GM21367 (cell line): ENCODE results near the gene NAV2.
"Not testable (repeated sequence)": the region's sequence is repeated elsewhere in the genome, so short reads cannot be mapped to it uniquely, and the experiment has no call there.

Experiments
- ATAC-seq: cut with Tn5 transposase; IDR thresholded peaks from one replicate; pipeline ENCODE4 v1.9.1; 2021; ENCODE audit not compliant: unreplicated experiment

NAV2 gene

GRCh38 chr11:19917069-19917468 is 204.4 kb downstream of the NAV2 start:
- no peak for ATAC-seq

- ATAC-seq = no peak
These were observed 205.8 kb downstream of the NAV2 start for GRCh38 chr11:19918302-19919049.

- ATAC-seq = no peak
These were observed 206.5 kb downstream of the NAV2 start for GRCh38 chr11:19919050-19919561.

DNA sequence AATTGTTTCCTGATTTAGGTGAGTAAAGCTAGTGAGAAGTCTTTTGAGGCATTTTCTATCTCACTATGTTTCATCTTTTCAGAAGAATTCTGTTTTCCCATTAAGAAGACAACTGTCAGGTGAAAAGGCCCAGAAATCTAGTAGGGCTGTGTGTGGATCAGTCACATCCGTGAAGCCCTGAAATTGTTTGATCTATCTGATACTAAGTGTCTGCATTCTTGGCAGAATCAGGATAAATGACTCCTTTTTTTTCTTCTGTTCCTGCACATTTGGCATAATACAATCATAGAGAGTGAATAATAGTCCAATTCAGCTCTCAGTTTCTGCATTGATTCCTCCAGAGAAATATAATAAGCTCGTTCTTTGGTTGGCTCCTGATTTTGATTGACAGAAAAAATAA is 208.3 kb downstream of the NAV2 start:
- ATAC-seq = no peak

DNA sequence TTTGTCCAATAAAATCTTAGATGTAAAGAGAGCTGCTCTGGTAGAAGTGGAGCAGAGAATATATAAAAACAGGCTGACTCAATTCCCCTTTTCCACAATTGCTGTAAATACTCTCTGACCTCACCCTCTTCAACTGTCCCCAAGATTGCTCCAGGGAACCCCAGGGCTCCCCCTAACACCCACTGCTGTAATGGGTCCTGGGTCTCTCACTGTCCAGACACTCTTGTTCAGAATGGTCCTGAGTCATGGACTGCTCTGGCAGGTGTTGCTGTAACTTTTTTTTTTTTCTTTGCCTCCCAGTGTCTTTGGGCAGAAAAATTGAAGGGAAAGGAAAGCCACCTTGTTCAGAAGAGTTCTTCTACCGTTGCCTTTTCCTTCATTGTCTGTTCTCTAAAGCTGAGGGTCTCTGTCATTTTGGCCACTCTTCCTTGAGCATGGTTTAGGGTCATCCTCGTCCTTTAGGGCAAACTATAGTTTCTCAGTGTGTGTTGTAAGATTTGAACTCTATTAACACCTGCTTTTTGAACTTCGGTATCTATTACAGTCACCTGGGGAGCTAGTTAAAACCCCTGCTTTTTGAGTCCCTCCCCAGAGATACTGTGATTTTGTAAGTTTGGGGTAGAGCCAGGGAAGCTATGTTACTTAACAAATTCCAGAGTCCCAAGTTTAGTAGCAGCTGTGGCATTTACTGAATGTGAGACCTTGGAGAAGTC is 209.5 kb downstream of the NAV2 start:
- no peak for ATAC-seq

- ATAC-seq = no peak
These were observed 210.0 kb downstream of the NAV2 start for GRCh38 chr11:19922689-19923035.

GRCh38 chr11:19923626-19924025 is 211.0 kb downstream of the NAV2 start:
- ATAC-seq = no peak

- no peak for ATAC-seq
These were observed 211.7 kb downstream of the NAV2 start for GRCh38 chr11:19924311-19924710.

GRCh38 chr11:19924716-19925115 is 212.1 kb downstream of the NAV2 start:
- ATAC-seq = no peak

DNA sequence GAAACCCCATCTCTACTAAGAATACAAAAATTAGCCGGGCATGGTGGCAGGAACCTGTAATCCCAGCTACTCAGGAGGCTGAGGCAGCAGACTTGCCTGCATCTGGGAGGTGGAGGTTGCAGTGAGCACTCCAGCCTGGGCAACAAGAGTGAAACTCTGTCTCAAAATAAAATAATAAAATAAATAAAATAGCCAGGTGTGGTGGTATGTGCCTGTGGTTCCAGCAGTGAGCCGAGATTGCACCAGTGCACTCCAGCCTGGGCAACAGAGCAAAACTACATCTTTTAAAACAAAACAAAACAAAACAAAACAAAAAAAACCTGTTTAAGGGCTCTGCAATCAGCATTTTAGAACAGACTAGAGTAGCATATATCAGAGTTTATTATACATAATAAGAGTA is 214.8 kb downstream of the NAV2 start:
- not testable (repeated sequence) for ATAC-seq

GRCh38 chr11:19929147-19929546 is 216.5 kb downstream of the NAV2 start:
- ATAC-seq = no peak

- no peak for ATAC-seq
These were observed 217.0 kb downstream of the NAV2 start for GRCh38 chr11:19929655-19930054.

DNA sequence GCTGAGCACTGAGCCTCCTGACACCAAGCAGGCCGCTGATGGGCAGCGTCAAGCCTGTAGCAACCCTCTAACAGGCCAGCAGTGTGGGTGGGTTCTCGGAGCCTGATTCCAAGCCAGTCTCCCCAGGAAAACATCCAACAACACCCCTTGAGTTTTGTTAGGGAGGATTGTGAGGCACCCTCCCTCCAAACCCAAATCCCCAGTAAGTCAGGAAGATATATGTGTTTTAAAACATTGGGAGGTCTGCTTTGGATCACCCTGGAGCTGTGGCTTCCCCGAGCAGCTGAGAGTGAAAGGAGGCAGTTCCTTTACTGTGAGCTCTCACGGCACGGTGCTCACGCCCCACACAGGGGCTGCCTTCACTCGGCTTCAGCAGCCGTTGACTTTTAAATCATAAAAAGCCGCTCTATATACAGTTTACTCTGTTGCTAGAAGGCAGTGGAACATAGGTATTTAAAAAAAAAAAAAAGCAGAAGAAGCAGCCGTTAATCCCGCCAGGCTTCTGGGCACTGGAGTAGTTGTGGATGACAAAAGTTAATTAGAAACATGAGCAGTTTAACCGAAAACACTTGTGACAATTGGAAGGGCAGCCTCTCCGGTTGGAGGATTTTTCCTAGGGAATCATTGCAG is 218.6 kb downstream of the NAV2 start:
- ATAC-seq = no peak

DNA sequence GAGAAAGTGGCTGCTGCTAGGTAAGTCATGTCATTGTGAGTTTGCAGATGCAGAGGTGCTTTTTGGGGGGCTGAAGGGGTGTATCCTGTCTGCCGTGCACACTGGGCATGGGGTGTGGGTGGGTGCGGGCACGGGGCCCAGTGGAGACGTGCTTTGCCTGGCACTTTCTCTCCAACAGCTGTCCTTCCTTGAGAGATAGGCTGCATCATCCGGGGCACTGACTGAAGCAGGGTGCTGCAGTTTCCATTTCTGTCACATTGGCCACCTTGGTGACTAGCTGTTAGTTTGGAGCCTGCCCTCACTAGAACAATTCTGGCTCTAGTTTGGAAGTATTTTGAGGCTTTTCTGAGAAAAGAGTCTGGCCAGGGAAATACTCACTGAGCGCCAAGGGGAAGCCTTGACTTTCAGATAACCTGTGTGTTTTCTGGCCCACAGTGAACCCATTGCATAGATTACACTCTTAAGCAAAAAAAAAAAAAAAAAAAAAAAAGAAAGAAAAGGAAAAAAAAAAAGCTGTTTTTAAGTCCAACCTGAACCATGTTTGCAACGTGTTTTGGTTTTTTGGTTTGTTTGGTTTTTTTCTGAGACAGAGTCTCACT is 219.2 kb downstream of the NAV2 start:
- no peak for ATAC-seq

DNA sequence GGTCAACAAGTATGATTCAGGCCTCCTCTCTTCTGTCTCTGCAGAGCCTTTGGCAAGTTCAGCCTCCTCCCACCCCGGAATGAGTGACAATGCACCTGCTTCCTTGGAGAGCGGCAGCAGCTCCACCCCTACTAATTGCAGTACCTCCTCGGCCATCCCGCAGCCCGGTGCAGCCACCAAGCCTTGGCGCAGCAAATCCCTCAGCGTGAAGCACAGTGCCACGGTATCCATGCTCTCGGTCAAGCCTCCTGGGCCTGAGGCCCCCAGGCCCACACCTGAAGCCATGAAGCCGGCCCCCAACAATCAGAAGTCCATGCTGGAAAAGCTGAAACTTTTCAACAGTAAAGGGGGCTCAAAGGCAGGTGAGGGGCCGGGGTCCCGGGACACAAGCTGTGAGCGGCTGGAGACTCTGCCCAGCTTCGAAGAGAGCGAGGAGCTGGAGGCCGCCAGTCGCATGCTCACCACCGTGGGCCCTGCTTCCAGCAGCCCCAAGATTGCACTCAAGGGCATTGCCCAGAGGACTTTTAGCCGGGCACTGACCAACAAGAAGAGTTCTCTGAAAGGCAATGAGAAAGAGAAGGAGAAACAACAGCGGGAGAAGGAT is 220.6 kb downstream of the NAV2 start:
- no peak for ATAC-seq

- no peak for ATAC-seq
These were observed 221.3 kb downstream of the NAV2 start for GRCh38 chr11:19933801-19934488.

- no peak for ATAC-seq
These were observed 222.2 kb downstream of the NAV2 start for GRCh38 chr11:19934828-19935259.

GRCh38 chr11:19935507-19935906 is 222.9 kb downstream of the NAV2 start:
- no peak for ATAC-seq

GRCh38 chr11:19936461-19936860 is 223.8 kb downstream of the NAV2 start:
- no peak for ATAC-seq

- peak; percentile 51 for ATAC-seq
These were observed 225.7 kb downstream of the NAV2 start for GRCh38 chr11:19938169-19938856.
